Common myeloid progenitor, CD34-positive (primary cell): Measurements from ENCODE around the gene SLC5A1.

Experiments used
- CTCF ChIA-PET: fragments of 350-600 bp; sonication (Branson Sonifier 250); formaldehyde crosslinking; loops from one replicate; lab custom pipeline; 2021; ENCODE audit warnings: antibody characterized with exemption; lab: Charles Lee
- POLR2A ChIA-PET: fragments of 350-600 bp; sonication (Branson Sonifier 250); formaldehyde crosslinking; loops from one replicate; lab custom pipeline; 2021; ENCODE audit warnings: antibody characterized with exemption; lab: Charles Lee
- DNase-seq, 3 donors: peaks; one replicate each; pipeline versions ENCODE4 v3.0.0 to v3.0.0-alpha.2; 2013
- H3K27ac ChIP-seq, 2 experiments: 1 replicate in 1 of 2; 2 replicates in 1 of 2; pipeline ENCODE4 v1.7.0; 2013; ENCODE audit warnings: inconsistent platforms in 2 of 2, low read length in 2 of 2, mild to moderate bottlenecking in 2 of 2, low read depth in 1 of 2, moderate library complexity in 1 of 2; ENCODE audit not compliant: severe bottlenecking in 2 of 2, insufficient read depth in 1 of 2, poor library complexity in 1 of 2
- H3K27me3 ChIP-seq, 5 experiments: replicated peaks in 2 of 5; 1 replicate in 3 of 5; 2 replicates in 2 of 5; pipeline versions ENCODE4 v1.6.1 to v1.7.0; 2013; ENCODE audit warnings: low read length in 4 of 5, mild to moderate bottlenecking in 2 of 5, moderate library complexity in 2 of 5, inconsistent platforms in 1 of 5; ENCODE audit not compliant: insufficient read depth in 5 of 5, control insufficient read depth in 4 of 5
- H3K36me3 ChIP-seq, 4 experiments: 1 replicate in 2 of 4; 2 replicates in 2 of 4; pipeline versions ENCODE4 v1.6.1 to v1.7.0; 2013; ENCODE audit warnings: low read length in 3 of 4, control low read depth in 1 of 4, mild to moderate bottlenecking in 1 of 4; ENCODE audit not compliant: control insufficient read depth in 4 of 4, insufficient read depth in 4 of 4
- H3K4me1 ChIP-seq, 4 experiments: 1 replicate in 3 of 4; 2 replicates in 1 of 4; pipeline versions ENCODE4 v1.6.1 to v1.7.1; 2013; ENCODE audit warnings: low read length in 3 of 4, mild to moderate bottlenecking in 3 of 4, control low read depth in 1 of 4, inconsistent platforms in 1 of 4, moderate library complexity in 1 of 4; ENCODE audit not compliant: control insufficient read depth in 4 of 4, insufficient read depth in 4 of 4; ENCODE audit errors: control extremely low read depth in 1 of 4
- H3K4me3 ChIP-seq, 7 experiments: 1 replicate in 4 of 7; 2 replicates in 3 of 7; pipeline versions ENCODE4 v1.5.1 to v1.7.0; 2013; ENCODE audit warnings: mild to moderate bottlenecking in 7 of 7, low read length in 6 of 7, moderate library complexity in 6 of 7, inconsistent platforms in 2 of 7, low read depth in 2 of 7, control low read depth in 1 of 7; ENCODE audit not compliant: insufficient read depth in 4 of 7, control insufficient read depth in 1 of 7; ENCODE audit errors: extremely low read depth in 1 of 7
- H3K9me3 ChIP-seq, 5 experiments: 1 replicate in 4 of 5; 2 replicates in 1 of 5; pipeline versions ENCODE4 v1.6.1 to v1.7.1; 2013; ENCODE audit warnings: low read length in 4 of 5, mild to moderate bottlenecking in 2 of 5, inconsistent platforms in 1 of 5, low read depth in 1 of 5, moderate library complexity in 1 of 5; ENCODE audit not compliant: control insufficient read depth in 4 of 5, insufficient read depth in 2 of 5; ENCODE audit errors: control extremely low read depth in 1 of 5
- WGBS: methylation state at CpG from one replicate; pipeline ENCODE4 v1.1.5; 2013; ENCODE audit not compliant: insufficient coverage; 5-methylcytosine and 5-hydroxymethylcytosine counted together

Gene SLC5A1

DNA sequence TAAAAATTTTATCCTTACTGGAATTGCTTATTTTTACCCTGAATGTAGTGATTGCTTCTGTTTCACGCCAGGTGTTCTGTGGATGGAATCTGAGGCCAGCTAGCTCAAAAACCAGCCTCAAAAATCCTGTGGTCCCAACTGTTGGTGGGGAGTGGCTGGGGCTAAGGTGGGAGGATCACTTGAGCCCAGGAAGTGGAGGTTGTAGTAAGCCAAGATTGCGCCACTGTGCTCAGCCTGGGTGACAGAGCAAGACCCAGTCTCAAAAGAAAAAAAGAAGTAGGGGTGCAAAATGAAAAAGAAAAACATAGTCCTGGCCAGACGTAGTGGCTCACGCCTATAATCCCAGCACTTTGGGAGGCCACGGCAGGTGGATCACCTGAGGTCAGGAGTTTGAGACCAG lies 27.0 kb upstream of the SLC5A1 start:
- no peak overlapping the region for H3K27ac ChIP-seq
- ChIA-PET CTCF (no interaction called here), POLR2A (no interaction called here)
- H3K4me1 ChIP-seq: no peaks in the 10 kb centered on the region
- H3K36me3 ChIP-seq: no peaks in the 10 kb centered on the region
- no peak for DNase-seq
- 90% methylated on average over 5 of the region's 5 CpGs for WGBS
- H3K9me3 ChIP-seq: peaks cover 5 to 13% (median 9%) of the 10 kb centered on the region in 5 experiments
- peaks cover 0 to 5% (median 0%) of the 10 kb centered on the region in 5 experiments for H3K27me3 ChIP-seq
- H3K4me3 ChIP-seq: no peak overlapping the region

DNA sequence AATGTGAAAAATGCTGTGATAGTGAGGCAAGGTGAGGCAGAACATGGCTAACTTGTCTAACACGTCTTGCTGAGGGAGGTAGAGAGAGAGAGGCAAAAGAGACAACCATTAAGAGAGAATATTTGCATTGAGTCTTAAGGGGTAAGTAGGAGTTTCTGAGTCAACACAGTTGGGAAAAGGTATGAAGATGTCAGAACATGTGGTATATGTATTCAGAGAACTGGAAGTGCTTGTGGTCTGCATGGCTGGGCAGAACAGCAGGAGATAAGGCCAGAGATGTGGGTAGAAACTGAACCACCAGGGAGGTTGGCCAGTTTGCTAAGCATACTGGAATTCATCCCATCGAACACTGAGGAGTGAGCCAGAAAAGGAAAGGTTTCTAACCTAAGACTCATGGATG lies 25.0 kb upstream of the SLC5A1 start:
- ChIA-PET CTCF (no interaction called here), POLR2A (no interaction called here)
- no peaks in the 10 kb centered on the region for H3K4me1 ChIP-seq
- H3K36me3 ChIP-seq: no peaks in the 10 kb centered on the region
- 69% methylated on average over 2 of the region's 2 CpGs for WGBS
- DNase-seq: no peak
- H3K27ac ChIP-seq: no peak overlapping the region
- peaks cover 0 to 5% (median 0%) of the 10 kb centered on the region in 5 experiments for H3K27me3 ChIP-seq
- no peak overlapping the region for H3K4me3 ChIP-seq
- H3K9me3 ChIP-seq: peaks cover 4 to 9% (median 5%) of the 10 kb centered on the region in 5 experiments

DNA sequence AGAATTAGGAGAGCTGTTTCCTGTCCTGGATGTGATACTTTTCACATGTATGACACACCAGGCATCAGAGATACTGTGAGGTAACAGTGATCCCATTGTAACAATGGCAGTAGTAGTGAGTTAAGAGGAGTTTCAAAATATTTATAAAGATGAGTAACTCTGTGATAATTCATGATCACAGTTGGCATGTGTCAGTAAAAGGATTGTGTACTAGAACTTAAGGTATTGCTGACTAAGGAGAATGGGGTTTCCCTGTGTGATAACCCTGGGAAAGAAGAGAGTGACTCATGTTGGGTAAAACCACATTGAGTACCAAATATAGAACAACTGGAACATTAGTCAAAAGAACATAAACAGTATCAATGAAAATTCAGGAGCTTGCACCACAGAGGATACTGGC lies 22.9 kb upstream of the SLC5A1 start:
- ChIA-PET POLR2A (no interaction called here), CTCF (no interaction called here)
- Histone ChIP-seq H3K27me3 (peaks cover 0 to 7% (median 0%) of the 10 kb centered on the region in 5 experiments), H3K9me3 (peaks cover 0 to 3% (median 0%) of the 10 kb centered on the region in 5 experiments), H3K27ac (no peak overlapping the region), H3K36me3 (no peaks in the 10 kb centered on the region), H3K4me1 (no peaks in the 10 kb centered on the region), H3K4me3 (no peak overlapping the region)
- DNase-seq: no peak

DNA sequence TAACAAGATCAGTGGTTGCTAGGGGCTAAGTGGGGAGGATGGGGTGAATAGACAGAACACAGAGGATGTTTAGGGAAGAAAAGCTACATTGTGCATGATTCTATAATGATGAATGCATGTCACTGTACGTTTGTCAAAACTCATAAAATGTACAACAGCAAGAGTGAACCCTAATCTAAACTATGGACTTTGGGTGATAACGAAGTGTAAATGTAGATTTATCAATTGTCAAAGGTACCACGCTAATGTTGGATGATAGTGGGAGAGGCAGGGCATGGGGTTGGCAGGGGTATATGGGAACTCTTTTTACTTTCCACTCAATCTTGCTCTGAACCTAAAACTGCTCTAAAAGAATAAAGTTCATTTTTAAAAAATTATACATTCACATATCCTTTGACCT lies 21.3 kb upstream of the SLC5A1 start:
- H3K4me3 ChIP-seq: no peak overlapping the region
- 80% methylated on average over 1 of the region's 3 CpGs for WGBS
- H3K36me3 ChIP-seq: no peaks in the 10 kb centered on the region
- H3K27ac ChIP-seq: no peak overlapping the region
- H3K4me1 ChIP-seq: no peaks in the 10 kb centered on the region
- CTCF ChIA-PET: no interaction called here
- H3K27me3 ChIP-seq: peaks cover 0 to 7% (median 0%) of the 10 kb centered on the region in 5 experiments
- DNase-seq: no peak
- POLR2A ChIA-PET: no interaction called here
- H3K9me3 ChIP-seq: peaks cover 0 to 3% (median 0%) of the 10 kb centered on the region in 5 experiments

DNA sequence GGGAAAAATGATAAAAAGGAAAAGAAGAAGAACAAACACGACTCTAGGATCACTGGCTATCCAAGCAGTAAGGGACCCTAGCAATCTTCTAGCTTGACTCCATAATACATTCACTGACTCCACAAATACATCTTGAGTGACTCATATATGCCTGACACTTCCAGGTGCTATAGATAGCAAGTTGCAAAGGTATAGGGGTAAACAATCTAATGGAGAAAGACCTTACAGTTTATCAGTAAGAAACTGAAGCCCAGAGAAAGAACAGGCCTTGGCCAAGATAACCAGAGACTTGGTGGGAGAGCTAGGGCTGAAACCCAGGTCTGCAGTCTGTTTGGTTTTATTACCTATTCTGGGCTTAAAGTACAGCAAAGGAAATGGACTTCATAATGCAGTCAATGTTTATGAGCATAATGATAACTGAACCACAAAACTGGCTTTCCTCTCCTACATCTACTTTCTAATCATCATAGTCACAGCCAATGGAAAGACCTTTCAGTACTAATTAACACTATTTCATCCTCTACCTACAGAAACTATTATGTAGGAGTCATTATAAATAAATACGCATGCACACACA lies 19.7 kb upstream of the SLC5A1 start:
- H3K36me3 ChIP-seq: no peaks in the 10 kb centered on the region
- H3K27me3 ChIP-seq: peaks cover 0 to 7% (median 0%) of the 10 kb centered on the region in 5 experiments
- H3K27ac ChIP-seq: no peak overlapping the region
- WGBS: 83% methylated on average over 1 of the region's 2 CpGs
- no peak for DNase-seq
- POLR2A ChIA-PET: no interaction called here
- H3K4me1 ChIP-seq: no peaks in the 10 kb centered on the region
- CTCF ChIA-PET: no interaction called here
- H3K9me3 ChIP-seq: peaks cover 0 to 3% (median 0%) of the 10 kb centered on the region in 5 experiments
- H3K4me3 ChIP-seq: no peak overlapping the region

DNA sequence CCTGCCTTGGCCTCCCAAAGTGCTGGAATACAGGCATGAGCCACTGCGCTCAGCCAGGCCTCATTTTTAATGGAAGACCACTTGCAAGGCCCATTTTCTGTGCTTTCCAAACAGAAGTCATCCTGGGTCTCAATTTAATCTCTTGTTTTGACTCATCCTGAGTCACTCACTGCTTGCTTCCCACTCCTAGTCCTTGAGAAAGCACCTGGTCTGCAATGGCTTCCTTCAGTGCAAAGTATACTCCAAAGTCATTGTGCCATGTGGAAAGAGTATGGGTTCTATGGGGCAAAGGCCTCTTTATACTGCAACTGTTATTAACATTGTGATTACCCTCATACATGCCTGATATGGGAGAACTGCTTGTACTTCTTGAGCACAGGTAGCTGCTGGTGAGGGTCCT lies 18.3 kb upstream of the SLC5A1 start:
- ChIA-PET CTCF (no interaction called here), POLR2A (no interaction called here)
- 92% methylated on average over 1 of the region's 1 CpG for WGBS

DNA sequence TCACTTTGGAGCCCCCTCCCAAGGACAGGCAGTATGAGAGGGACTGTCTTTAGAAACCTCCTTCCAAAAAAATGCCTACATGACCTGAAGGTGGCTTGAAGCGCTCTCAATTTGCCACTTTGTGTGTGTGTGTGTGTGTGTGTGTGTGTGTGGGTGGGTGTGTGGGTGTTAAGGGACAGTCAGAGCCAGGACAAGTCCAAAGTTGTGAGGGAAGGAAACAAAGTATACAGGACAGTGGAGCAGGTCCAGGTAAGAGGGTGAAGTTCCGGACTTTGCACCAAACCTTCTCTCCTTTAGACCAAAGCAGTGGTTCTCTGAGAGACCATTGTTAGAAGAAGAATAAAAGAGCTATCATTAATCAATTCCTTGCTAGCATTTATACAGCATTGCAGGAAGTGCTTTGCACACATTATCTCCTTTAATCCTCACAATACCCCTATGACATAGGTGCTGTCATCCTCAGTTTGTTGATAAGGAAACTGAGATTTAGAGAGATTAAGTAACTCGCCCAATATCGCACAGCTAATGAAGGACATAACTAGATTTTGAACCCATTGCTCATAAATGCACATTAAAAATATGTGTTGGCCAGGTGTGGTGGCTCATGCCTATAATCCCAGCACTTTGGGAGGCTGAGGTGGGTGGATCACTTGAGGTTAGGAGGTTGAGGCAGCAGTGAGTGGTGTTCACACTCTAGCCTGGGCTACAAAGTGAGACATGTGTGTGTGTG lies 12.4 kb upstream of the SLC5A1 start:
- Histone ChIP-seq H3K4me1 (no peaks in the 10 kb centered on the region), H3K9me3 (peaks cover 0 to 2% (median 0%) of the 10 kb centered on the region in 5 experiments), H3K36me3 (no peaks in the 10 kb centered on the region), H3K27me3 (peaks cover 0 to 9% (median 0%) of the 10 kb centered on the region in 5 experiments), H3K27ac (no peak overlapping the region), H3K4me3 (no peak overlapping the region)
- POLR2A ChIA-PET: no interaction called here
- CTCF ChIA-PET: no interaction called here
- WGBS: 90% methylated on average over 2 of the region's 4 CpGs
- DNase-seq: no peak

More for the DNA sequence above, 18.3 kb upstream of the SLC5A1 start:
- Histone ChIP-seq H3K27me3 (peaks cover 0 to 7% (median 0%) of the 10 kb centered on the region in 5 experiments), H3K27ac (no peak overlapping the region), H3K9me3 (peaks cover 0 to 3% (median 0%) of the 10 kb centered on the region in 5 experiments), H3K4me1 (no peaks in the 10 kb centered on the region), H3K36me3 (no peaks in the 10 kb centered on the region), H3K4me3 (no peak overlapping the region)
- no peak for DNase-seq
